OCI-LY3 (cell line): ENCODE results near the gene NUDCD3.

ENCODE experiments used
- EZH2phosphoT487 ChIP-seq: fragments of 200-600 bp; shearing (Covaris generic); IDR thresholded peaks from 2 replicates; pipeline ENCODE4 v1.6.1; 2018; ENCODE audit warnings: antibody characterized with exemption, mixed run types, low read depth
- TF ChIP-seq, protein P1 (sequence below): fragments of 200-600, 300-600 bp; sonication (generic); IDR thresholded peaks from 2 replicates; pipeline ENCODE4 v1.5.1; 2014; ENCODE audit warnings: antibody characterized with exemption, low read length, low read depth

DNA sequence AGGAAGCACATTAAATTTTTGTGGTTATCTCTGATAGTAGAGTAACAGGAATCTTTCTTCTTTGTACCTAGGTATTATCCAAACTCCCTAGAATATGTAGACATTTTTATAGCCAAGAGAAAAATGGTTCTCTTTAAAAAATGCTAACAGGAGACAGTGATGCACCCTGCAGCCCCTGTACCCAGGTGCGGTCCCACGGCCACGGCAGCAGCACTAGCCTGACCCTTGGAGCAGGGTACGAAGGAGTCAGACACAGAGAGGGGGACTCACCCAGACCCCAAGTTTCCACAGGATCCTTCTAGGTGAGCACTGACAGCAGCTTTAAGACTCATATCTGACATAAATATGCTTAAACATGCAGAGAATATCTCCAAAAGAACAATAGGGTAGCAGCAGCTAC lies 60.4 kb downstream of the NUDCD3 start:
- TF ChIP-seq, protein P1, sequence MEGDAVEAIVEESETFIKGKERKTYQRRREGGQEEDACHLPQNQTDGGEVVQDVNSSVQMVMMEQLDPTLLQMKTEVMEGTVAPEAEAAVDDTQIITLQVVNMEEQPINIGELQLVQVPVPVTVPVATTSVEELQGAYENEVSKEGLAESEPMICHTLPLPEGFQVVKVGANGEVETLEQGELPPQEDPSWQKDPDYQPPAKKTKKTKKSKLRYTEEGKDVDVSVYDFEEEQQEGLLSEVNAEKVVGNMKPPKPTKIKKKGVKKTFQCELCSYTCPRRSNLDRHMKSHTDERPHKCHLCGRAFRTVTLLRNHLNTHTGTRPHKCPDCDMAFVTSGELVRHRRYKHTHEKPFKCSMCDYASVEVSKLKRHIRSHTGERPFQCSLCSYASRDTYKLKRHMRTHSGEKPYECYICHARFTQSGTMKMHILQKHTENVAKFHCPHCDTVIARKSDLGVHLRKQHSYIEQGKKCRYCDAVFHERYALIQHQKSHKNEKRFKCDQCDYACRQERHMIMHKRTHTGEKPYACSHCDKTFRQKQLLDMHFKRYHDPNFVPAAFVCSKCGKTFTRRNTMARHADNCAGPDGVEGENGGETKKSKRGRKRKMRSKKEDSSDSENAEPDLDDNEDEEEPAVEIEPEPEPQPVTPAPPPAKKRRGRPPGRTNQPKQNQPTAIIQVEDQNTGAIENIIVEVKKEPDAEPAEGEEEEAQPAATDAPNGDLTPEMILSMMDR: no peak
- no peak for TF ChIP-seq EZH2phosphoT487
